ENCODE data around the gene DOCK3.

DNA sequence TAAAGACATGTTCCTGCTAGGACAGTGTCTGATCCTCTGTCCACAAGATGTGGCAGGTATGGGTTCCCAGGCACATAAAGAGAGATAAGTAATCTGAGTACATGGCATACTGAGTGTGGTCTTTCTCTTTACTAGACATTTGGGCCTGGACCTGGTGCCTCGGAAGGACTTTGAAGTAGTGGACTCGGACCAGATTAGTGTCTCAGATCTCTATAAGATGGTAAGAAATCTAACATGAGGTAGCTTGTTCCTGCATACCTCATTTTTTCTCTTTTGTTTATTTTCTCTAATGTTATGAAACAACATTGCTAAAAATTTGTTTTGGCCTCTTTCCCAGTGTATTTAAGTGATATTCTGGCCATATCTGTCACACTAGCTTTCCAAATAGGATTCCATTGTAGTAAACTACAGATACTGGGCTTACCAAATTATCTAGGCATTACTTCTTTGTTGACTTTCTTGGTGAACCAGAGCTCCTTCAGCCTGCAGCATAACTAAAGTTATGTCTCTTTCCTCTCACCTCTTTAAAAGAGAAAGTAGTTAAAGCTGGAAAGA lies 400.6 kb downstream of the DOCK3 start:
- TF ChIP-seq SMC3 (IDR thresholded peaks at IDR 0.05; ENCODE audit: low read depth, low read length) (no peak), CTCF (conservative IDR thresholded peaks at IDR 0.05; ENCODE audit: low read depth, low read length) (no peak), POLR2A (IDR thresholded peaks at IDR 0.05; ENCODE audit: low read depth, low read length) (no peak), CEBPB (IDR thresholded peaks at IDR 0.05; ENCODE audit: low read depth, low read length) (no peak), ELK1 (IDR thresholded peaks at IDR 0.05; ENCODE audit: borderline replicate concordance, low read depth, low read length) (no peak), RAD21 (IDR thresholded peaks at IDR 0.05; ENCODE audit: low read length) (no peak), RCOR1 (IDR thresholded peaks at IDR 0.05; ENCODE audit: insufficient replicate concordance, low read length) (no peak), USF2 (IDR thresholded peaks at IDR 0.05; ENCODE audit: low read depth, low read length) (no peak), FOS (IDR thresholded peaks at IDR 0.05; ENCODE audit: low read depth, low read length) (no peak), BHLHE40 (IDR thresholded peaks at IDR 0.05; ENCODE audit: low read depth, low read length) (no peak), NFE2L2 (IDR thresholded peaks at IDR 0.05; ENCODE audit: low read depth, low read length) (no peak), RFX5 (IDR thresholded peaks at IDR 0.05; ENCODE audit: low read depth, low read length) (no peak)

All from IMR-90 (cell line).